Measurements from ENCODE around the gene XRCC1. TPM values are rescaled to one million over a fixed set of nuclear protein-coding genes. Genes with fewer than 3 reads are reported as not detected.

XRCC1 gene
- total RNA-seq, 1 experiment from 2014 or later = 37.4 TPM

DNA sequence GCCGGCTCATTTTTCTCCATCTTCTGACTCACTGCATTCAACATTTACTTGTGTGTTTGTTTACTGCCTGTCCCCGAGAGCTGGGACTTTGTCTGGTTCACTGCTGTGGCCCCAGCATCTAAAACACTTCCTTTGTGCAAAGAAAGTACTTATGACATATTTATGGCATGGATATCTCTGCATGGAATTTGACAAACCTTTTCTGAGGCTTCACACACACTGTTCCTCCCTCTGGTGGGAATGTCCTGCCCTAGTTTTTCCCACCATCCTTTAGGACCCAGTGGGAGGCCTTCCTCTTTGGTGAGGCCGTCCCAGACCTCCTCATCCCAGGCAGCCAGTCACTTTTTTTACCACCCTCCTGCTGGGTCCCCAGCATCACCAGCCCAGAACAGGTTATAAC is 35.2 kb upstream of the XRCC1 start (continued):
- TF ChIP-seq, protein P1, sequence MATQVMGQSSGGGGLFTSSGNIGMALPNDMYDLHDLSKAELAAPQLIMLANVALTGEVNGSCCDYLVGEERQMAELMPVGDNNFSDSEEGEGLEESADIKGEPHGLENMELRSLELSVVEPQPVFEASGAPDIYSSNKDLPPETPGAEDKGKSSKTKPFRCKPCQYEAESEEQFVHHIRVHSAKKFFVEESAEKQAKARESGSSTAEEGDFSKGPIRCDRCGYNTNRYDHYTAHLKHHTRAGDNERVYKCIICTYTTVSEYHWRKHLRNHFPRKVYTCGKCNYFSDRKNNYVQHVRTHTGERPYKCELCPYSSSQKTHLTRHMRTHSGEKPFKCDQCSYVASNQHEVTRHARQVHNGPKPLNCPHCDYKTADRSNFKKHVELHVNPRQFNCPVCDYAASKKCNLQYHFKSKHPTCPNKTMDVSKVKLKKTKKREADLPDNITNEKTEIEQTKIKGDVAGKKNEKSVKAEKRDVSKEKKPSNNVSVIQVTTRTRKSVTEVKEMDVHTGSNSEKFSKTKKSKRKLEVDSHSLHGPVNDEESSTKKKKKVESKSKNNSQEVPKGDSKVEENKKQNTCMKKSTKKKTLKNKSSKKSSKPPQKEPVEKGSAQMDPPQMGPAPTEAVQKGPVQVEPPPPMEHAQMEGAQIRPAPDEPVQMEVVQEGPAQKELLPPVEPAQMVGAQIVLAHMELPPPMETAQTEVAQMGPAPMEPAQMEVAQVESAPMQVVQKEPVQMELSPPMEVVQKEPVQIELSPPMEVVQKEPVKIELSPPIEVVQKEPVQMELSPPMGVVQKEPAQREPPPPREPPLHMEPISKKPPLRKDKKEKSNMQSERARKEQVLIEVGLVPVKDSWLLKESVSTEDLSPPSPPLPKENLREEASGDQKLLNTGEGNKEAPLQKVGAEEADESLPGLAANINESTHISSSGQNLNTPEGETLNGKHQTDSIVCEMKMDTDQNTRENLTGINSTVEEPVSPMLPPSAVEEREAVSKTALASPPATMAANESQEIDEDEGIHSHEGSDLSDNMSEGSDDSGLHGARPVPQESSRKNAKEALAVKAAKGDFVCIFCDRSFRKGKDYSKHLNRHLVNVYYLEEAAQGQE (IDR thresholded peaks at IDR 0.05; ENCODE audit: low read depth) = no peak

GRCh38 chr19:43609872-43610271 is 34.5 kb upstream of the XRCC1 start:
- no peaks in the 10 kb centered on the region for H3K4me1 ChIP-seq (ENCODE audit: control insufficient read depth in 1 of 2, insufficient read depth in 2 of 2, low read length in 2 of 2)
- DNase-seq (ENCODE audit: low read depth, low spot score) (no peak), ATAC-seq (no peak)
- no peak overlapping the region for H3K27ac ChIP-seq (ENCODE audit: low read depth, low read length)
- no peaks in the 10 kb centered on the region for H3K9me2 ChIP-seq (ENCODE audit: insufficient read depth)
- intact Hi-C loops (cut with micrococcal nuclease) = no loop called here
- ChIA-PET RAD21 (ENCODE audit: low non-redundant PET in 1 of 2, low total read pairs in 2 of 2, uncharacterized antibody in 2 of 2, unreplicated experiment in 2 of 2) (no interaction called here), POLR2A (no interaction called here), CTCF (no interaction called here)
- H3K36me3 ChIP-seq (ENCODE audit: control insufficient read depth in 1 of 2, insufficient read depth in 2 of 2, low read length in 2 of 2) = peaks cover 8 to 9% of the 10 kb centered on the region in 2 experiments; a peak in 2 of 4 replicates
- no TSS peak for BruUV-seq (replicated peaks)
- no peak overlapping the region for H3K4me2 ChIP-seq (ENCODE audit: low read length)
- TF ChIP-seq SIN3A (IDR thresholded peaks at IDR 0.05; ENCODE audit: low read depth) = no peak
- TF ChIP-seq RAD21 (IDR thresholded peaks at IDR 0.05; ENCODE audit: low read depth) = no peak
- TF ChIP-seq ZNF274 (IDR thresholded peaks at IDR 0.05; ENCODE audit: low read depth, low read length) = no peak
- no peak for TF ChIP-seq CEBPB (IDR thresholded peaks at IDR 0.05; ENCODE audit: low read depth)
- TF ChIP-seq CTCF (IDR thresholded peaks at IDR 0.05 in 2 of 3, conservative IDR thresholded peaks at IDR 0.05 in 1 of 3; ENCODE audit: borderline replicate concordance in 1 of 3, insufficient read depth in 1 of 3, low read depth in 2 of 3, low read length in 2 of 3) = no peak
- TF ChIP-seq, protein P1 (IDR thresholded peaks at IDR 0.05; ENCODE audit: low read depth) = no peak
- TF ChIP-seq, protein P2, sequence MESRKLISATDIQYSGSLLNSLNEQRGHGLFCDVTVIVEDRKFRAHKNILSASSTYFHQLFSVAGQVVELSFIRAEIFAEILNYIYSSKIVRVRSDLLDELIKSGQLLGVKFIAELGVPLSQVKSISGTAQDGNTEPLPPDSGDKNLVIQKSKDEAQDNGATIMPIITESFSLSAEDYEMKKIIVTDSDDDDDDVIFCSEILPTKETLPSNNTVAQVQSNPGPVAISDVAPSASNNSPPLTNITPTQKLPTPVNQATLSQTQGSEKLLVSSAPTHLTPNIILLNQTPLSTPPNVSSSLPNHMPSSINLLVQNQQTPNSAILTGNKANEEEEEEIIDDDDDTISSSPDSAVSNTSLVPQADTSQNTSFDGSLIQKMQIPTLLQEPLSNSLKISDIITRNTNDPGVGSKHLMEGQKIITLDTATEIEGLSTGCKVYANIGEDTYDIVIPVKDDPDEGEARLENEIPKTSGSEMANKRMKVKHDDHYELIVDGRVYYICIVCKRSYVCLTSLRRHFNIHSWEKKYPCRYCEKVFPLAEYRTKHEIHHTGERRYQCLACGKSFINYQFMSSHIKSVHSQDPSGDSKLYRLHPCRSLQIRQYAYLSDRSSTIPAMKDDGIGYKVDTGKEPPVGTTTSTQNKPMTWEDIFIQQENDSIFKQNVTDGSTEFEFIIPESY (IDR thresholded peaks at IDR 0.05; ENCODE audit: extremely low read depth, insufficient replicate concordance, low read length) = no peak
- TF ChIP-seq JUND (IDR thresholded peaks at IDR 0.05) = no peak
- TF ChIP-seq TCF7L2 (IDR thresholded peaks at IDR 0.05; ENCODE audit: borderline replicate concordance, extremely low read depth, insufficient read depth, insufficient read length) = no peak
- TF ChIP-seq POLR2A (IDR thresholded peaks at IDR 0.05; ENCODE audit: borderline replicate concordance, extremely low read depth, insufficient read depth, insufficient read length) = no peak
- no peak for TF ChIP-seq ELF1 (IDR thresholded peaks at IDR 0.05; ENCODE audit: borderline replicate concordance, low read depth)
- no peak for TF ChIP-seq EZH2 (IDR thresholded peaks at IDR 0.05)
- no peak for TF ChIP-seq FOSL1 (IDR thresholded peaks at IDR 0.05; ENCODE audit: low read depth)
- no peaks in the 10 kb centered on the region for H3K27me3 ChIP-seq (ENCODE audit: insufficient read depth, low read length)
- no peaks in the 10 kb centered on the region for H4K20me1 ChIP-seq (ENCODE audit: insufficient read depth)
- no peak overlapping the region for H3K9ac ChIP-seq (ENCODE audit: low read length)
- H3K79me2 ChIP-seq (ENCODE audit: insufficient read depth, low read length) = no peaks in the 10 kb centered on the region; the same call in 1 of the 2 replicates
- H3K9me3 ChIP-seq (ENCODE audit: control insufficient read depth in 1 of 2, insufficient read depth in 1 of 2, low read depth in 1 of 2, low read length in 2 of 2) = no peaks in the 10 kb centered on the region
- H2AFZ ChIP-seq (ENCODE audit: low read depth, low read length, poor library complexity, severe bottlenecking) = no peak overlapping the region
- no peak overlapping the region for H3K4me3 ChIP-seq (replicated peaks in 1 of 2; ENCODE audit: low read depth in 1 of 2, low read length in 2 of 2)

Data from HCT116 (cell line).